ENCODE data around the gene P2RY12. TPM values are rescaled to one million over a fixed set of nuclear protein-coding genes. Genes with fewer than 3 reads are reported as not detected.

The P2RY12 gene
- total RNA-seq, 8 experiments from 2014 or later: 0.21 to 1.3 (median 0.78) TPM

- 75 to 100% (median 96%) methylated on average over 3 to 7 of the region's 9 CpGs; no CpG with 5 or more reads in 1 of the 10 experiments for WGBS, 10 experiments
- no peak for ATAC-seq (replicated peaks in 6 of 8)
These were observed 3.3 kb upstream of the P2RY12 start for GRCh38 chr3:151387842-151388241.

GRCh38 chr3:151387432-151387831 is 2.9 kb upstream of the P2RY12 start:
- Histone ChIP-seq H3K4me3 (no peak overlapping the region), H3K27ac (no peak overlapping the region), H3K4me1 (replicated peaks in 1 of 2) (peaks cover 0 to 13% of the 10 kb centered on the region in 2 donors)
- in situ Hi-C loops (cut with MboI; ENCODE audit: low pct_unique_long_range_greater_than_20kb in 2 of 9, low sequenced_read_pairs in 9 of 9, unreplicated experiment in 9 of 9): no loop called here
- no peak for ATAC-seq (replicated peaks in 6 of 8)
- 33 to 100% (median 90%) methylated on average over 1 to 5 of the region's 5 CpGs; no CpG with 5 or more reads in 1 of the 10 experiments for WGBS, 10 experiments

More at GRCh38 chr3:151387842-151388241, 3.3 kb upstream of the P2RY12 start:
- Histone ChIP-seq H3K4me1 (replicated peaks in 1 of 2) (peaks cover 0 to 13% of the 10 kb centered on the region in 2 donors), H3K27ac (no peak overlapping the region), H3K4me3 (no peak overlapping the region)
- in situ Hi-C loops (cut with MboI; ENCODE audit: low pct_unique_long_range_greater_than_20kb in 2 of 9, low sequenced_read_pairs in 9 of 9, unreplicated experiment in 9 of 9): no loop called here

GRCh38 chr3:151386056-151386455 is 1.5 kb upstream of the P2RY12 start:
- no peak for ATAC-seq (replicated peaks in 6 of 8)
- in situ Hi-C loops (cut with MboI; ENCODE audit: low pct_unique_long_range_greater_than_20kb in 2 of 9, low sequenced_read_pairs in 9 of 9, unreplicated experiment in 9 of 9): no loop called here
- no peak overlapping the region for H3K27ac ChIP-seq

DNA sequence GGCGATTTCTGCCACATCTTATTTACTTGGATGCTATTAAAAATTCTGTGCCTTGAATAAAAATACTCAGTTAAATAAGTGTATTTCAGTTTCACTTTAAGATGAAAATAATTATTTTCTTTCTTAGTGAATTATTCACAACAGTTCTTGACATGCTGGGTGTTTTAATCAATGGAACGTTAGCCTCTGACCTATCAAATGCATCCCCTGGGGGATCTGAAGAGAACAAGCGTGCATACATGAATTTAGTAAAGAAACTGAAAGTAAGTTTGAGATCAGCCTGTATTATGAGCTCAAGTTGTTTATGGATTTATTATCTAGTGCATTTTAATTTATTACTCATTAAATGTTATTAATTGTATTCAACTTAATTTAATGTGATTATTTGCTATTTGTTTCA is 597 bp downstream of the P2RY12 start:
- 30 to 75% (median 58%) methylated on average over 1 to 3 of the region's 3 CpGs; no CpG with 5 or more reads in 1 of the 10 experiments for WGBS, 10 experiments
- in situ Hi-C loops (cut with MboI; ENCODE audit: low pct_unique_long_range_greater_than_20kb in 2 of 9, low sequenced_read_pairs in 9 of 9, unreplicated experiment in 9 of 9): no loop called here
- ATAC-seq (replicated peaks in 6 of 8): peak in 4 of 8 experiments; percentile 24 to 68 (median 55)
- peaks cover 0 to 13% of the 10 kb centered on the region in 2 donors for H3K4me1 ChIP-seq (replicated peaks in 1 of 2)
- no peak overlapping the region for H3K4me3 ChIP-seq
- H3K27ac ChIP-seq: no peak overlapping the region

More at GRCh38 chr3:151386056-151386455, 1.5 kb upstream of the P2RY12 start:
- peaks cover 0 to 13% of the 10 kb centered on the region in 2 donors for H3K4me1 ChIP-seq (replicated peaks in 1 of 2)
- 40 to 100% (median 87%) methylated on average over 1 to 4 of the region's 4 CpGs; no CpG with 5 or more reads in 1 of the 10 experiments for WGBS, 10 experiments
- H3K4me3 ChIP-seq: no peak overlapping the region

GRCh38 chr3:151383111-151383510 is 1.4 kb downstream of the P2RY12 start:
- Histone ChIP-seq H3K27ac (no peak overlapping the region), H3K4me3 (no peak overlapping the region), H3K4me1 (replicated peaks in 1 of 2) (peaks cover 0 to 13% of the 10 kb centered on the region in 2 donors)
- in situ Hi-C loops (cut with MboI; ENCODE audit: low pct_unique_long_range_greater_than_20kb in 2 of 9, low sequenced_read_pairs in 9 of 9, unreplicated experiment in 9 of 9): no loop called here
- no peak for ATAC-seq (replicated peaks in 6 of 8)
- 50 to 100% (median 92%) methylated on average over 1 to 2 of the region's 2 CpGs; no CpG with 5 or more reads in 4 of the 10 experiments for WGBS, 10 experiments

DNA sequence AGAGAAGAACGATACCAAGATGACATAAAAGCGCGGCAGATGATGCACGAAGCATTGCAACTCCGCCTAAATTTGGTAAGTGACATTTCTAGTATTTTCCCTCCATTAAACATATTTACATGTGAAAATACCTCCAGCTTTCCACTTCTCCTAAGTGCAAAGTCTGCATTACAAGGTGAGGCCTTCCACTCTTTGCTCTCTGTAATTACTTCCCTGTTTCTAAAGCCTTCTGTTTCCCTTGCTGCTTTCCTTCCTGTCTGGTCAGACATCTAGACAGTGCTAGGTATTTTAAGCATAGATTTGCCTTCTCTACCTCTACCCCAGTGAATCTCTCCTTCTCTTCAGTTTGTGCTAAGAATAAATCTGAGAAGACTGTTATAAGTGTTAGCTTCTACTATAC is 1.9 kb downstream of the P2RY12 start:
- H3K27ac ChIP-seq: no peak overlapping the region
- H3K4me3 ChIP-seq: no peak overlapping the region
- ATAC-seq (replicated peaks in 6 of 8): no peak
- H3K4me1 ChIP-seq (replicated peaks in 1 of 2): peaks cover 0 to 13% of the 10 kb centered on the region in 2 donors
- WGBS, 10 experiments: 75 to 100% (median 94%) methylated on average over 2 to 5 of the region's 5 CpGs; no CpG with 5 or more reads in 1 of the 10 experiments
- in situ Hi-C loops (cut with MboI; ENCODE audit: low pct_unique_long_range_greater_than_20kb in 2 of 9, low sequenced_read_pairs in 9 of 9, unreplicated experiment in 9 of 9): no loop called here

GRCh38 chr3:151379083-151379734 is 5.3 kb downstream of the P2RY12 start:
- in situ Hi-C loops (cut with MboI; ENCODE audit: low pct_unique_long_range_greater_than_20kb in 2 of 9, low sequenced_read_pairs in 9 of 9, unreplicated experiment in 9 of 9): no loop called here
- ATAC-seq (replicated peaks in 6 of 8): peak in 5 of 8 experiments; percentile 27 to 78 (median 45)
- 61 to 90% (median 68%) methylated on average over 2 to 4 of the region's 4 CpGs; no CpG with 5 or more reads in 2 of the 10 experiments for WGBS, 10 experiments
- H3K27ac ChIP-seq: no peak overlapping the region
- peaks cover 0 to 8% of the 10 kb centered on the region in 2 donors for H3K4me1 ChIP-seq (replicated peaks in 1 of 2)
- H3K4me3 ChIP-seq: no peak overlapping the region

DNA sequence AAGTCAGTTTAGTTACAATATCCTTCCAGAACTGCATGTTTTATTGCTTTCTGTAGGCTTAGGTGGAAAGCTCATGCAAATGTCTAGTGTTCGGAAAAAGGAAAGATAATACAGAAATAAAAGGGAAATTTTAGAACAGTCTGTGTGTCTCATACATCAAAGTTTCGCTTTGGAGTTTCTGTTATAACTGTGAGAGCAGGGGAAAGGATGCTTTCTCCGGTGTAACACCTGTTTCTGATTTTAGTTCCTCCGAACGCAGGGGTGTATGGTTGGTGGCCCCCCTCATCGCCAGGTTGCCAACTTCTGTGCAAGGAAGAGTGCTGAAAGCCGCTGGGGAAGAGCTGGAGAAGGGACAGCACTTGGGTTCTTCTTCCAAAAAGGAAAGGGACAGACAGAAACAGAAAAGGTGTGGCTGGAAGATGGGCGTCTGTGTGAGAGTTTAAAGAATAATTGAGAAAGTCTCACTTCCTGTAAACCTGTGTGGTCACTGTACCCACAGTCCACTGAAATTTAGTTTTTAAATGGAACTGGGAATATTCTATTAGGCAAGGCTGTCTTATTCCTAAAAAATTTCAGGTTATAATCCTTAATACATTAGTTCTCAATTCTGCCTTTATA is 6.7 kb downstream of the P2RY12 start:
- no peak overlapping the region for H3K4me3 ChIP-seq
- H3K27ac ChIP-seq: no peak overlapping the region
- no peak for ATAC-seq (replicated peaks in 6 of 8)
- H3K4me1 ChIP-seq (replicated peaks in 1 of 2): no peaks in the 10 kb centered on the region
- 51 to 100% (median 92%) methylated on average over 1 to 8 of the region's 8 CpGs; no CpG with 5 or more reads in 1 of the 10 experiments for WGBS, 10 experiments
- in situ Hi-C loops (cut with MboI; ENCODE audit: low pct_unique_long_range_greater_than_20kb in 2 of 9, low sequenced_read_pairs in 9 of 9, unreplicated experiment in 9 of 9): no loop called here

DNA sequence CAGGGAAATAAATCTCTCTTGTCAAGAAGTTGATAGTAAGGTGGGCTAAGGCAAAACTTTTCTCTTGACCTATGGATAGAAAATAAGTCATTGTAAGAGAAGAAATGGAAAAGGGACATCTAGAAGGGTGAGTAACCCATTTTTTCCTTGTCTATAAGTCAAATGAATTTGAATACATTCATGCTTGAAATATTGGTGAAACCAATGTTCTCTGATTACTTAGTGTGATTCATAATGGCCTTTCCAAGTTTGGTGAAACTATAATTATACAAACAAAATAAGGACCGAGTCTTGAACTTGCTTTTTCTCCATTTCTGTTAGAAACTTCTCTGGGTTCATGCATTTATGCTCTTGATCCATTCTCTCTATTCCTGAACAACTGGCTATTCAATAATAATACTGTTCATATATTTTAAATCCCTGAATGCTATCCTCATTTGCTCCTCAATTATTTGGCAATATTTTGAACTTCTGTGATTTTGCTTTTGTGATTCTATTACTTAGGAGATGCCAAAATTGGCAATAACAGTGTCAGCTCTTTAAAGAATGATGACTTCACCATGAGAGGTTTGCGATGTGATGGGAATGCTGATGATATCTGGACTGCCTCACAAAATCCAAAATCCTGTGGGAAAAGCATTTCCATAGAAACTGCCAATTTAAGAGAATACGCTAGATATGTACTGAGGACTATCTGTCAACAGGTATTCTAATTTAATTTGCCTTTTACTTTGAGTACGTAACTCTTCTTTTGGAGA is 12.3 kb downstream of the P2RY12 start:
- no peak overlapping the region for H3K4me3 ChIP-seq
- H3K4me1 ChIP-seq (replicated peaks in 1 of 2): peaks cover 0 to 5% of the 10 kb centered on the region in 2 donors
- in situ Hi-C loops (cut with MboI; ENCODE audit: low pct_unique_long_range_greater_than_20kb in 2 of 9, low sequenced_read_pairs in 9 of 9, unreplicated experiment in 9 of 9): no loop called here
- ATAC-seq (replicated peaks in 6 of 8): no peak
- no peak overlapping the region for H3K27ac ChIP-seq
- 27 to 100% (median 75%) methylated on average over 1 to 4 of the region's 4 CpGs for WGBS, 10 experiments

GRCh38 chr3:151371526-151371925 is 13.0 kb downstream of the P2RY12 start:
- H3K4me3 ChIP-seq: no peak overlapping the region
- no peak overlapping the region for H3K27ac ChIP-seq
- no peak for ATAC-seq (replicated peaks in 6 of 8)
- H3K4me1 ChIP-seq (replicated peaks in 1 of 2): peaks cover 0 to 6% of the 10 kb centered on the region in 2 donors
- in situ Hi-C loops (cut with MboI; ENCODE audit: low pct_unique_long_range_greater_than_20kb in 2 of 9, low sequenced_read_pairs in 9 of 9, unreplicated experiment in 9 of 9): no loop called here

GRCh38 chr3:151367448-151367847 is 17.1 kb downstream of the P2RY12 start:
- H3K27ac ChIP-seq: no peak overlapping the region
- ATAC-seq (replicated peaks in 6 of 8): no peak
- peaks cover 0 to 6% of the 10 kb centered on the region in 2 donors for H3K4me1 ChIP-seq (replicated peaks in 1 of 2)
- WGBS, 10 experiments: 40 to 100% (median 74%) methylated on average over 1 to 5 of the region's 5 CpGs; no CpG with 5 or more reads in 2 of the 10 experiments
- no peak overlapping the region for H3K4me3 ChIP-seq
- in situ Hi-C loops (cut with MboI; ENCODE audit: low pct_unique_long_range_greater_than_20kb in 2 of 9, low sequenced_read_pairs in 9 of 9, unreplicated experiment in 9 of 9): no loop called here

DNA sequence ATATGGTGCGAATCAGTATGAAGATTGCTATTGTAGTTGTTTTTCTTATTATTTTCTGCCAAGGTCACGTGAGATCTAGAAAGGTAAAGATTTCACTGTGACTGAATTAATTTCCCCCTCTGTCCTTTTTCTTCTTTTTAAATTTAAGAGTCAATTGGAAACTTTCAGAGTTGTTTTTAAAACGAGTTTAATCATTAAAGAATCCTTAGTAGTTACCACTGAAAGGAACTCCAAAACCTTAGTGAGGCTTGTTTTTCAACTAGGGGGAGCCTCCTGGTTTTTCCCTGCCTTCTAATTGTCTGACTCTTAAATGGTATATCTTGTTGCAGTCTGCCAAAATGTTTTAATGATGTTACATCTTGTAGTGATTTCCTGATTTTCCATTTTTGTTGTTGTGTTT is 17.6 kb downstream of the P2RY12 start:
- no peak for ATAC-seq (replicated peaks in 6 of 8)
- Histone ChIP-seq H3K27ac (no peak overlapping the region), H3K4me3 (no peak overlapping the region), H3K4me1 (replicated peaks in 1 of 2) (peaks cover 0 to 6% of the 10 kb centered on the region in 2 donors)
- in situ Hi-C loops (cut with MboI; ENCODE audit: low pct_unique_long_range_greater_than_20kb in 2 of 9, low sequenced_read_pairs in 9 of 9, unreplicated experiment in 9 of 9): no loop called here
- 54 to 100% (median 67%) methylated on average over 1 to 3 of the region's 3 CpGs for WGBS, 10 experiments

DNA sequence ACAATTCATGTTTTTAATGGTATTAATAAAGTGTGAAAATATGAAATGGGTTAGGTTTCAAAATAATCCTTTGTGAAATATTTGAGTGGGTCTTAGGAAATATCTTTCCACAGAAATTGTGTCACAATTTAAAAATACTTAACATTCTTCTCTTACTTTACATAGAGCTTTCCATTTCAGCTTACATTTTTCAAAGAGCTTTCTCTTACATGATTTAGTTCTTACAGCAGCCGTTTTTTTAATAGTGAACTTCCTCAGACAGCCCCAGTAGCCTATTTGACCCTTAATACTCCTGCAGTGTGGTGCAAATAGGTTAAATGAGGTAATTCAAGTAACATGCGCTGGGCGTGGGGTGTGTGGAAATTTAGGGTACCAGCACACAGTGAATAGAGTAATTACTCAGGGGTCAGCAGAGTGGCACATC is 21.8 kb downstream of the P2RY12 start:
- Histone ChIP-seq H3K4me3 (no peak overlapping the region), H3K4me1 (replicated peaks in 1 of 2) (peaks cover 0 to 6% of the 10 kb centered on the region in 2 donors), H3K27ac (no peak overlapping the region)
- in situ Hi-C loops (cut with MboI; ENCODE audit: low pct_unique_long_range_greater_than_20kb in 2 of 9, low sequenced_read_pairs in 9 of 9, unreplicated experiment in 9 of 9): no loop called here
- ATAC-seq (replicated peaks in 6 of 8): no peak
- 20 to 100% (median 84%) methylated on average over 1 to 3 of the region's 3 CpGs; no CpG with 5 or more reads in 1 of the 10 experiments for WGBS, 10 experiments

All from motor neuron (in vitro differentiated cells).